ENCODE measurements around the gene SPRR1B.
"Not testable (repeated sequence)": the region's sequence is repeated elsewhere in the genome, so short reads cannot be mapped to it uniquely, and the experiment has no call there.

GRCh38 chr1:153011235-153011758 is 19.7 kb upstream of the SPRR1B start:
- TF ChIP-seq CTCF (IDR thresholded peaks at IDR 0.05); POLR2AphosphoS5 (IDR thresholded peaks at IDR 0.05; ENCODE audit: insufficient read depth in 1 of 2, low read depth in 1 of 2); POLR2A (IDR thresholded peaks at IDR 0.05): not testable (repeated sequence)
